ENCODE measurements around the gene MYL9. TPM values are rescaled to one million over a fixed set of nuclear protein-coding genes. Genes with fewer than 3 reads are reported as not detected.

MYL9 gene
- total RNA-seq, 1 experiment from 2014 or later, result 41.4 TPM

DNA sequence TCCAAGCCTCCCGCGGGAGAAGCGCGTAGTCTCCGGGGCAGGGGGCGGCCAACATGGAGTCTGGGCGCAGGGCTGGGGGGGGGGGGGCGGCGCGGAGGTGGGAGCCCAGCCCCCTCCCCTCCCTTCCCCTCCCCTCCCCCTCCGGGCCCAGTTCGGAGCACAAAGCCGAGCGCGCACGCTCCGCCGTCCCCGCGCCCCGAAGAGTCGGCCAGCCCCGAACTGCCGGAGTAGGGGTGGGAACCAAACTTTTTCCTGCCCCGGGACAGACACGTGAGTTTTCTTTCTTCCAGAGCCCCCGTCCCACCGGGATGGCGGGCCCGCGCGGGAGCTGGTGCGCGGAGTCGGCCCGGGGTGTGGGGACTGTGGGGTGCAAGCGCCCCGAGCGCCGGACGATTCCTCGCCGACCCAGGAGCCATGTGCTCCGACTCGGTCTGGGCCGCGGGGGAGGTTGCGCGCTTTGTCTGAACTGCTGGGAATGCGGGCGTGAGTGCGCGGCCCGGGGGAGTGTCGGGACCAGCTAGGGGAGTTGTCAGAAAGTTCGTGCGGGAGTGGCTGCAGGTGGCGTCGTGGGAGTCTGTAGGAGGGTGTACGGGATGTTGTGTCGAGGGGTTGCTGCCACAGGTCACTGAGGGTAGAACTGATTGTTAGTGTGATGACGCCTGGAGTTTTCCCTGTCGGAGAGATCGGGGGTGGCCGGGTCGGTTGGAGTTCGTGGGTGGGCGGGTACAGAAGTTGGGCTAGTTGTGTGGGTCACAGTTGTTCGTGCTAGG is 33.2 kb downstream of the MYL9 start:
- no peak for DNase-seq (ENCODE audit: low spot score)
- in situ Hi-C loops (cut with HindIII; ENCODE audit: low sequenced_read_pairs), result no loop called here

DNA sequence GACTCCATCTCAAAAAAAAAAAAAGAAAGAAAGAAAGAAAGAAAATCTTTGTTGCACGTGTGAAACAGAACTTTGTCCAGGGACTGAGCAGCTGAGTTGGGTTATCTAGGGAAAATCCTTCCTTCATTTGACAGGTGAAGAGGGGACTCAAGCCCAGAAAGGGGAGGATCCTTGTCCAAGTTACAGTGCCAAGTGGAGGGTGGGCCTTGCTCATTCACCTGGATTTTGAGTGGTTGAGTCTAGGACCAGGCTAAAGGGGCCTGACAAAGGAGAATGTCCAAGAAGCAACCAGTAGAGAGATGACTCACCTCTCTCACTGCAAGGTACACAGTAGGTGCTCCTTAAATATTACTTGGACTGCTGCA is 34.7 kb downstream of the MYL9 start:
- no peak for DNase-seq (ENCODE audit: low spot score)
- in situ Hi-C loops (cut with HindIII; ENCODE audit: low sequenced_read_pairs), result no loop called here

DNA sequence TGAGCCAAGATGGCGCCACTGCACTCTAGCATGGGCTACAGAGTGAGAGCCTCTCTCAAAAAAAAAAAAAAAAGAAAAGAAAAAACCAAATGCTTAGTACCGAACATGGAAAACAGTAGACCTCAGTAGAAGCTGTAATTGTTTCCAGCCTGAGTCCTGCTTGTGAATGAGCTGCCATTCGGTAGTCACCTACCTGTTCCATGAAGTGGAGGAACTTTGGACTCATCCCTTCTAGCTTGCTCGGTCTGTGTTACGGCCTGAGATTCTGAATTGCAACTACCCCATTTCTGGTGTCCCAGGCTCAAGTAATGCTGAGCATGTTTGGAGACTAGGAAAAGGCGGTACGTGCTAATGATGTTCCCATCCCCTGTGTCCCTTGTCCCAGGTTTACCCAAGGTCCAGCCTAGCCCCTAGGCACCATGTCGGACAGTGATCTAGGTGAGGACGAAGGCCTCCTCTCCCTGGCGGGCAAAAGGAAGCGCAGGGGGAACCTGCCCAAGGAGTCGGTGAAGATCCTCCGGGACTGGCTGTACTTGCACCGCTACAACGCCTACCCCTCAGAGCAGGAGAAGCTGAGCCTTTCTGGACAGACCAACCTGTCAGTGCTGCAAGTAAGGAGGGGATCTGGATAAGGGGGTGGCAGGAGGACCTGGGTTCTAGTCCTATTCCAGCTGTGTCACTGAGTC is 37.2 kb downstream of the MYL9 start:
- DNase-seq (ENCODE audit: low spot score), result no peak
- in situ Hi-C loops (cut with HindIII; ENCODE audit: low sequenced_read_pairs), result no loop called here

DNA sequence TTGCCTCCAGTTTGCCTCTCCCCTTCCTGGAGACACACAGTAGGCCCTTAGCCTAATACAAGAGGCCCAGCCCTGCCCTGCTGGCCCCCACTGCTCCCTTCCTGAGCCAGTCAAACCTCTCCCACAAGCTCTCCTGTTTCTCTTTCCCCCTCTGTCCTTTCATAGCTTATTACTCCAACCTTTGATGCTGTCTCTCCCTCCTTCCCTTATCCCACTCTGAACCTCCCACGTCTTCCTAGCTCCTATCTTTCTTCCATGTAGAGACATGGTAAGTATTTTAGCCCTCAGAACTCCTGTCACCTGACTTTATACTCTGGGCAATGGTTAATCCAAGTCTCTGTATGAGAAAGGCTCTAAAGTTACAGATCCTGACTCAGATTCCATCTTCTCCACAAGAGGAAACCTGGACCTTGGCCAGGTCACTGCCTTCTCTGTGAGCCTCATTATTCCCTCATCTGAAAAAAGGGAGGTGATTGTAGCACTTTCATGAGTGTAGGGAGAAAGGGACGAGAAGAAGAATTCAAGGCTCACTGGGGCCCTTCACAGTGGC is 38.8 kb downstream of the MYL9 start:
- in situ Hi-C loops (cut with HindIII; ENCODE audit: low sequenced_read_pairs), result no loop called here
- DNase-seq (ENCODE audit: low spot score), result no peak

DNA sequence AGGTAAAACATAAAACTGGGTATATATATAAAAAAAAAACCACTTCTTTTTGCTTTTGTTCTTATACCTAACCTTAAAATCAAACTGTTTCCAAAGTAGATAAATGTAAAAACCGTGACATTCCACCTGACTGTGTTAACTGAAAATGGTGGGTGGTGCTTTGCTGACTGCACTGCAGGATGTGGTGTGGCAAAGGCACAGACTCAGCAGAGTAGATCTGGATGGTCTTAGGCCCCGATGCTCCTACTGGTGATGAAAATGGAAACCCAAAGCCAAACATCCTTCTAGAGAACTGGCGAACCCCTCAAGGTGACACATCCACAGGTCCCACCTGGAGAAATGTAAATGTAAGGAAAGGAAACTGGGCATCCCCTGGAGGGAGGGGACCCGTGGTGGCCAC is 41.0 kb downstream of the MYL9 start:
- in situ Hi-C loops (cut with HindIII; ENCODE audit: low sequenced_read_pairs), result no loop called here
- DNase-seq (ENCODE audit: low spot score), result no peak

DNA sequence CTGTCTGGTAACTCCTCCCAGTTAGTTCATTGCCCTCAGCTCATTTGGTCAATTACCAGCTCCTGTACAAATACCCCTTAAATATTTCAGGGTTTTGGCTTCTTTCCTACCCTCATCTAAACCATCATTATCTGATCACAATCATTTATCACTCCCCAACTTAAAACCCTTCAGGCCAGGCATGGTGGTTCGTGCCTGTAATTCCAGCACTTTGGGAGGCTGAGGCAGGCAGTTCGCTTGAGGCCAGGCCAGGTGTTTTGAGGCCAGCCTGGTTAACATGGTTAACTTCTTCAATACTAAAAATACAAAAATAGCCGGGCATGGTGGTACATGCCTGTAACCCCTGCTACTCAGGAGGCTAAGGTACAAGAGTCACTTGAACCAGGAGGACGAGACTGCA is 41.5 kb downstream of the MYL9 start:
- in situ Hi-C loops (cut with HindIII; ENCODE audit: low sequenced_read_pairs), result no loop called here

DNA sequence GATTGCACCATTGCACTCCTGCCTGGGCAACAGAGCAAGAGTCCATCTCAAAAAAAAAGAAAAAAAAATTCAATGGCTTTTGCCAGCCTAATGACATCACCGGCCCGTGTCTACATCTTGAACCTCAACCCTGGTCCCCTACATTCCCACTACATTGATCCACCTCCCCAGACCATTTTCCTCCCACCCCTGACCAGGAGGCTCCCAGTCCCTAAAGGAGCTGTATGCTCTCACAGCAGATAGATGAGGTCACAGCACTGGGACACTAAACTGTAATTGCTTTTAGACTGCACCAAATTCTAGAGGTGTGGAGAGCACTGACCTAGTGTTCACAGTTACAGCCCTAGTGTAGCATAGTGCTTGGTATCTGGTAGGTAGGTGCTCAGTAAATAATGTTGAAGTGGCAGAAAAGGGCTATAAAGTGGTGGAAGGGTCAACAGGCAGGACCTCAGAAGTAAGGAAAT is 42.7 kb downstream of the MYL9 start:
- DNase-seq (ENCODE audit: low spot score), result no peak
- in situ Hi-C loops (cut with HindIII; ENCODE audit: low sequenced_read_pairs), result no loop called here

More for the DNA sequence above, 41.5 kb downstream of the MYL9 start:
- no peak for DNase-seq (ENCODE audit: low spot score)

DNA sequence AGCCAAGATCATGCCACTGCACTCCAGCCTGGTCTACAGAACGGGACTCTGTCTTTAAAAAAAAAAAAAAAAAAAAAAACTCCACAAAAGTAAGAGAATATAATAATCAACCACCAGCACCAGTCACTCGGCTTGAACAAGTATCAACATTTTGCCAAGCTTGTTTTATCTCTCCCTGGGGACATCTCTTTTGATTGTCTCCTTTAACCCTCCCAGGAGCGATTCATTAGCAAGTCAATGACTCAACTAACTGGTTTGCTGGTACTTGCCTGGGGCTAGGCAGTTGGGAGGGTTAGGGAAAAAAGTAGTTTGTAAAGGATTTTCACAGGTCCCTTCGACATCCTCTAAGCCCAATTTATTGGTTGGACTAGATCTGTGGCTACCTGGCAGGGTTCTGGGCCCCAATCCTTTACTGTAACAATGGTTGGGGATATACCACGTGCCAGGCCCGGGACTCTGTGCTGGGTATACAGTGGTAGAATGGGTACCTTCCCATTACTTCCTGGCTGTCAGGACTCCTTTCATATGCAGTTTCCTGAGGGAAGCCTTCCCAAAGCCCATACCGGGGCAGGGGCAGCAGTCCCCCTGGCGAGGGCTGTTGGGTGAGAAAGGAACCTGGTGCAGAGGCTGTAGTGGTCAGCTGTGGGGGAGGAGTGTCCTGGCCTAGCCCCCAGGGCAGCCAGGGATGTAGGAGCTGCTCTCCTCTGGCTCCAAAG is 44.2 kb downstream of the MYL9 start:
- in situ Hi-C loops (cut with HindIII; ENCODE audit: low sequenced_read_pairs), result no loop called here
- no peak for DNase-seq (ENCODE audit: low spot score)

DNA sequence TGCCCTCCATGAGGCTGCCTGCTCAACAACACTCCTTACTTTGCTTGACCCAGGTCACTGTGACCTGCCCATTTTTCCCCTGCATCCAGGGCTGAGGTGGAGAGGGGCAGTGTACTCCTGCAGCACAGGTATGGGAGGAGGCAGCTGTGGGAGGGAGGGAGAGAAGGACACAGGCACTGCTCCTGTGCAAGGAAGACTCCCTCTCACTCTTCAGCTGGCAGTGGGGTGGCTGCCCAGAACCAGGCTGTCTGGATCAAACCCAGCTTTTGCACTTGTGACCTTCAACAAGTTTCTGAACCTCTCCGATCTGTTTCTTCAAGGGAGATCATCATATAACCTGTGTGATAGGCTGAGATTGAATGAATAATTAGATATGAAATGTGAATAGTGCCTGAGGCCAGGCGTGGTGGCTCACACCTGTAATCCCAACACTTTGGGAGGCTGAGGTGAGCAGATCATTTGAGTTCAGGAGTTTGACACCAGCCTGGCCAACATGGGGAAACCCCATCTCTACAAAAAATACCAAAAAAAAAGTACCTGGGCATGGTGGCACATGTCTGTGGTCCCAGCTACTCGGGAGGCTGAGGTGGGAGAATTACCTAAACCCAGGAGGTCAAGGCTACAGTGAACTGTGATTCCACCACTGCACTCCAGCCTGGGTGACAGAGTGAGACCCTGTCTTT is 46.2 kb downstream of the MYL9 start:
- in situ Hi-C loops (cut with HindIII; ENCODE audit: low sequenced_read_pairs), result no loop called here
- no peak for DNase-seq (ENCODE audit: low spot score)

DNA sequence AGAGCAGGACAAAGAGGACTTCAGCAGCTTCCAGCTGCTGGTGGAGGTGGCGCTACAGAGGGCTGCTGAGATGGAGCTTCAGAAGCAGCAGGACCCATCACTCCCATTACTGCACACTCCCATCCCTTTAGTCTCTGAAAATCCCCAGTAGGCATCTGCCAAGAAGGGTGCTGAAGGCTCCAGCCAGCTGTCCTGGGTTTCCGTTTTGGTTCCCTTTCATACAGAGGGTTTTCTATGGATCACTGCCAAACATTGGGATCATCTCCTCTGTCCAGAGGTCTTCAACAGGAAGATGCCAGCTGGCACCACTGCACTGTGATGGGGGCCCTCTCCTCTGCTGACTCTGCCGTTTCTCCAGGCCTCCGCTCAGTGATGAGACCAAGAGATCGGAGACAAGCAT is 50.0 kb downstream of the MYL9 start:
- in situ Hi-C loops (cut with HindIII; ENCODE audit: low sequenced_read_pairs), result no loop called here
- DNase-seq (ENCODE audit: low spot score), result no peak

DNA sequence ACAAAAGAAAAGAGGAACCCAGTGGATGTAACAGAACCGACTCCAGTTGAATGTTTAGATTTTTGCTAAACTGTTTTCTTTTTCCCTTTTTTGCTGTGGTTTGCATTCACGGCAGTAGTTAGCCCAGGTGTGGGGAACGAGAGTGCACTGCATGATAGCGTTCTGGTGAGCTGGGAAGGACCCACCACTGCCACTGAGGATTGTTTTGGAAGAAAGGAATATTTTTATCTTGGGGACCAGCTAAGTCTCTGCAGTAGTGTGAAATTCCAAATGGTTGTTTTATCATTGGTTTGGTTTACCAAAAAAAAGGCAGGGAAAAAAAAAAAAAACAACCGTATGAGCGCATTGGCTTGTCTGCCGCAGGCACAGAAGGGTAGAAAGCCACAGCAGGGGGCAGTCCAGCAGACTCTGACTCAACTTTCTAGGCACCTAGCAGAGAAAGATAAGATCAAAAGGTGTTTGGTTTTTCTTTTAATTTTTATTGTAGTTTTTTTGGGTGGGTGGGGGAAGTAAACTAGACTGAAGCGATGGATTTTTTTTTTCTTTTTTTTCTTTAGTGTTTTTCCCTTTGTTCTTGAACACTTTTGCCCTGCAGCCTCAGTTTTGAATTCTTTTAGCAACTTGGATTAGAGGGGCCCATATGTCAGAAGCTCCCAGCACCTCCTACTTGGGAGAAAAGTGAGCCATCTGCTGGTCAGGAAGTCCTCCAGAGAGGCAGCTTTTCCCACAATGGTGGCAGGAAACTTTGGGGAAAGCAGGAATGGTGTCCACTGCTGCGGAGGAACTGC is 50.7 kb downstream of the MYL9 start:
- in situ Hi-C loops (cut with HindIII; ENCODE audit: low sequenced_read_pairs), result no loop called here
- peak; percentile 59 for DNase-seq (ENCODE audit: low spot score)

DNA sequence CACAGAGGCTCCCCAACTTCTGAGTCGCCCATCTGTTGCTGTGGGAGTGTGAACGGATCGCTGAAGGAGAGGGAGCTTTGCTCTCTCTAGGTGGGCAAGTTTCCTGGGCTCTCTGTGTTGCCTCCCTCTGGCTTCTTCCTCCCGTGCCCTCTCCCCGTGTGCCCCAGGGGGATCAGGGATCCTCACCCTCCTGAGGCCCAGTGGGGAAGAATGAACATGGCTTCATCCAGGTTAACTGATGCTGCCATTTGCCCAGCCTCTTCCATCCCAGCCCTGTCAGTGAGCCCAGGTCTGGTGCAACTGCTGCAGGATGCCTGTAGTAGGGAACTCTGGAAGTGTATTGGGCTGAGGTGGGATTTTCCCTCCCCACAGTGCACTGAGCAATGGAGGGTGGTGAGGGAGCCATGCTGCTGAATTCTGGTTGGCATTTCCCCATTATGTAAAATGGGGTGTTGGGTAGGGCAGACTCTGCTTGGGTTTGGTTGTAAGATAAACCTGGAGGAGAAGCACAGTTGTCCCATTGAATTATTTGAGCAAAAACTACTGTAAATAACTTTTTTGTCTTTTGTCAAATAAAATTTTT is 52.1 kb downstream of the MYL9 start:
- in situ Hi-C loops (cut with HindIII; ENCODE audit: low sequenced_read_pairs), result no loop called here
- DNase-seq (ENCODE audit: low spot score), result no peak

DNA sequence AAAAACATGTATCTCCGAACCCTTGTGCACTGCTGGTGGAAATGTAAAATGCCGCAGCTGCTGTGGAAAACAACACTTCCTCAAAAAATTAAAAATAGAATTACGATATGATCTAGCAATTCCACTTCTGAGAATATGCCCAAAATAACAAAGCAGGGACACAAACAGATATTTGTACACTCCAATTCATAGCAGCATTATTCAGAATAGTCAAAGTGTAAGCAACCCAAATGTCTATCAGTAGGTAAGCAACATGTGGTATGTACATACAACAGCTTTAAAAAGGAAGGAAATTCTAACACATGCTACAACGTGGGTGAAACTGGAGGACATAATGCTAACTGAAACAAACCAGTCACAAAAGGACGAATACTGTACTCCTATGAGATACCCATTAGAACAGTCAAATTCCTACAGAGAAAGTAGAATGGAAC is 58.6 kb downstream of the MYL9 start:
- no peak for DNase-seq (ENCODE audit: low spot score)
- in situ Hi-C loops (cut with HindIII; ENCODE audit: low sequenced_read_pairs), result no loop called here

Other genes with a start within 250 kb of the MYL9 start
- 15.9 and 34.6 TPM in 2 replicates for gene DLGAP4, start 235.2 kb upstream of the MYL9 start, total RNA-seq (2014; rRNA removed; shearing (Covaris generic))
- 17.0 and 17.2 TPM in 2 replicates for gene TGIF2, start 32.1 kb downstream of the MYL9 start, total RNA-seq (2014; rRNA removed; shearing (Covaris generic))
- gene RAB5IF, start 64.3 kb downstream of the MYL9 start, total RNA-seq (2014; rRNA removed; shearing (Covaris generic)), result 162 and 192 TPM in 2 replicates
- 0.10 TPM in 1 of 2 replicates, not detected in the other for gene SLA2, start 104.7 kb downstream of the MYL9 start, total RNA-seq (2014; rRNA removed; shearing (Covaris generic))
- gene NDRG3, start 204.6 kb downstream of the MYL9 start, total RNA-seq (2014; rRNA removed; shearing (Covaris generic)), result 27.8 and 34.6 TPM in 2 replicates
- 31.0 and 31.1 TPM in 2 replicates for gene DSN1, start 232.2 kb downstream of the MYL9 start, total RNA-seq (2014; rRNA removed; shearing (Covaris generic))

Data from G401 (cell line).